Islet of Langerhans (tissue), 1 donor: ENCODE measurements around the gene HIC1.

Experiments used
- FAIRE-seq: peaks from one replicate; lab custom pipeline; 2011; peaks lifted over from hg19 to GRCh38; lab: Jason Lieb, UNC

HIC1 gene

GRCh38 chr17:2107506-2107905 is 52.6 kb downstream of the HIC1 start:
- no peak for FAIRE-seq

- no peak for FAIRE-seq
These were observed 53.3 kb downstream of the HIC1 start for GRCh38 chr17:2108170-2108569.

- no peak for FAIRE-seq
These were observed 55.5 kb downstream of the HIC1 start for GRCh38 chr17:2110436-2110835.

- no peak for FAIRE-seq
These were observed 56.8 kb downstream of the HIC1 start for GRCh38 chr17:2111691-2112090.
